IgD-negative memory B cell (primary cell): ENCODE measurements around the gene OTUD4. TPM values are rescaled to one million over a fixed set of nuclear protein-coding genes. Genes with fewer than 3 reads are reported as not detected.
"Not testable (repeated sequence)": the region's sequence is repeated elsewhere in the genome, so short reads cannot be mapped to it uniquely, and the experiment has no call there.

Source experiments
- H3K27ac Mint-ChIP-seq, 3 donors: one replicate each; pipeline ENCODE4 v1.8.0; 2020 to 2022; ENCODE audit warnings: mild to moderate bottlenecking in 3 of 3, mixed read lengths in 3 of 3, moderate library complexity in 1 of 3
- H3K27me3 Mint-ChIP-seq: one replicate; pipeline ENCODE4 v1.8.0; 2021; ENCODE audit warnings: mixed read lengths
- H3K36me3 Mint-ChIP-seq: one replicate; pipeline ENCODE4 v1.8.0; 2020; ENCODE audit warnings: mild to moderate bottlenecking, mixed read lengths
- H3K4me1 Mint-ChIP-seq, 3 donors: one replicate each; pipeline ENCODE4 v1.8.0; 2020 to 2022; ENCODE audit warnings: mixed read lengths in 3 of 3, mild to moderate bottlenecking in 1 of 3
- H3K4me3 Mint-ChIP-seq, 4 donors: one replicate each; pipeline ENCODE4 v1.8.0; 2020 to 2022; ENCODE audit warnings: mild to moderate bottlenecking in 4 of 4, mixed read lengths in 4 of 4, moderate library complexity in 3 of 4
- H3K9me3 Mint-ChIP-seq, 3 donors: one replicate each; pipeline ENCODE4 v1.8.0; 2020 to 2021; ENCODE audit warnings: mixed read lengths in 3 of 3, mild to moderate bottlenecking in 1 of 3
- polyA plus RNA-seq: library from polyadenylated mRNA; unstranded; fragments of 300-500 nt; fragmentation: Illumina TruSeq; gene quantifications from one replicate; pipeline ENCODE4 v1.2.3, GENCODE V29; 2021

The OTUD4 gene
- polyA plus RNA-seq, 1 donor from 2014 or later: 9.0 TPM

DNA sequence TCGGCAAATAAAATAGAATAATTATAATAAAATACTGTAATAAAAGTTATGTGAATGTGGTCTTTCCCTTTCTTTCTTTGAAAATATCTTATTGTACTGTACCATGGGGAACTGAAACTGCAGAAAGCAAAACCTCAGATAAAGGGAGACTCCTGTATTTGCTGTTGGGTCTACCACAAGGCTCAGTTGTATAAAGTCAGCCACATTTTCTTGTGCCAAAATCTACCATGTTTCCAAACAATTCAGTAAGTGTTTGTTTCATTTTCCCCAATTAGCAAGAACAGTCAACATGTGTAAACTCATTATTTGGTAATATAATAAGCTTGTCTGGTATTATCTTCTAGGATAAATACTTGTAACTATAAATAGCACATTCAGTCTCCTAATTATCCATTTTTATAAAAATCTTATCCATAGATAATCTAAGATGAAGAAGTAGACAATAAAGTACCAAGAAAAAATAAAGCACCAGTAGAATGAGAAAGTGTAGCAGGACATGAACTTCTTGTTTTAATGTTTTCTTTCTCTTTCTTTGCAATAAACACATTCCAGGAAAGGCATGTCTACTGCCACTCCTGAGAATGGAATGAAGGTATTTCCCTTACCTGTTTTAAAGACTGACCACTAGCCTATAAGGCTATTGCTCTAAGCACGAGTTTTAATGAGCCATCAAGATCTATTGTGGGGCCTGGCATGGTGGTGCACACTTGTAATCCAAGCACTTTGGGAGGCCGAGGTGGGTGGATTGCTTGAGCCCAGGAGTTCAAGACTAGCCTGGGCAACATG, 15.0 kb upstream of the OTUD4 start:
- Mint-ChIP-seq H3K4me3 (peak overlapping the region in 1 of 4 donors; percentile 12), H3K36me3 (peaks cover 2% of the 10 kb centered on the region), H3K9me3 (no peaks in the 10 kb centered on the region), H3K27me3 (peaks cover 4% of the 10 kb centered on the region), H3K27ac (no peak overlapping the region), H3K4me1 (peaks cover 13 to 18% (median 15%) of the 10 kb centered on the region in 3 donors)

DNA sequence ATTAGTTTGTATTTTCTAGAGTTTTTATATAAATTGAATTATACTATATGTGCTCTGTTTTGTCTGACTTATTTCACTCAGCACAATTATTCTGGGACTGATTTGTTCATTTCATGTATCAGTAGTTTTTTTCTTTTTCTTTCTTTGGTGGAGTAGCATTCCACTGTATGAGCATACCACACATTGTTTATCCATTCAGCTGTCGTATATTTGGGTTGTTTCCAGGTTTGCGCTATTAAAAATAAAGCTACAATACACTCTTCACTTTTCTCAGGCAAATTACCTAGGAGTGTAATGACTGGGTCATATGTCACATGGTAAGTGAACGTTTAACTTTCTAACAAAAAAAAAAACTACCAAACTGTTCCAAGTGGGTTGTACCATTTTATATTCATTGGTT, 9.6 kb upstream of the OTUD4 start:
- peaks cover 6 to 13% (median 10%) of the 10 kb centered on the region in 3 donors for H3K4me1 Mint-ChIP-seq
- no peak overlapping the region for H3K4me3 Mint-ChIP-seq
- H3K27ac Mint-ChIP-seq: no peak overlapping the region
- no peaks in the 10 kb centered on the region for H3K9me3 Mint-ChIP-seq
- no peaks in the 10 kb centered on the region for H3K27me3 Mint-ChIP-seq
- peaks cover 2% of the 10 kb centered on the region for H3K36me3 Mint-ChIP-seq

DNA sequence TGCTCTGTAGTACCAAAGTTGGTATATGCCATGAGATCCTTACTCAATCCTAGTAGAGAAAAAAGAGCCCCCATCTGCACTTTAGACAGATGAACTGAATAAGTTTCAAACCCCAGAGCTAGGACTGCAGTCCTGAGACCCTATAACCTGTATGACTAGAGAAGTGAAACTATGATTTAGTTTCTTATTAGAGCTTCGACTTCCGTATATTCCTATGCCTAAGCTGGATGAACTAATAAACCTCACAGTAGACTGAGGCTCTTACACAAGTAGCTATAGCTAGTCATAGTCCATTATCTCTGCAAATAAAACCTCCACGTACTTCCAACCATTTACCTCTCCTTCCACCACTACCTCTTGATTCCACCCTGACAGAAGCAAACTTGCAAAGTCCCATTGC, 6.3 kb upstream of the OTUD4 start:
- H3K36me3 Mint-ChIP-seq: peaks cover 1% of the 10 kb centered on the region
- no peaks in the 10 kb centered on the region for H3K27me3 Mint-ChIP-seq
- peaks cover 8 to 12% (median 9%) of the 10 kb centered on the region in 3 donors for H3K4me1 Mint-ChIP-seq
- H3K4me3 Mint-ChIP-seq: peak overlapping the region in 1 of 4 donors; percentile 10
- no peak overlapping the region for H3K27ac Mint-ChIP-seq
- H3K9me3 Mint-ChIP-seq: no peaks in the 10 kb centered on the region

DNA sequence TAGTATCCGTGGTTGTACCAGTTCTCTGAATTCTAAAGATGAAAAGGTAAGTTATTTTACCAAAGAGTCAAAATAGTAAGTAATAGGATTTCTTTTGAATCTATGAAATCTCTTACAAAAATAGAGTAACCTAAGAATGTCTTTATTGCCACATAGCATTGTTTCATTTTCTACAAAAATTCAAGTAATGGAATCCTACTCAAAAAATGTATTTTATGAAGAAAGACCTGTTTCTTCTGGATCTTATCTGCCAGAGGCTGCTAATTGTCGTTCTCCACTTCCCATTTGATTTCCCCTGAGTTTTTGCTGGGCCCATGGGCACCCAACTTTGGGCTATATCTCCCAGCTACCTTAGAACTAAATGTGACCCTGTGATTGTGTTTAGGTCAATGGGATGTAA, 3.2 kb upstream of the OTUD4 start:
- peaks cover 4% of the 10 kb centered on the region for H3K36me3 Mint-ChIP-seq
- H3K9me3 Mint-ChIP-seq: no peaks in the 10 kb centered on the region
- H3K27ac Mint-ChIP-seq: peak overlapping the region in 1 of 3 donors; percentile 40
- no peak overlapping the region for H3K4me3 Mint-ChIP-seq
- peaks cover 15 to 23% (median 21%) of the 10 kb centered on the region in 3 donors for H3K4me1 Mint-ChIP-seq
- H3K27me3 Mint-ChIP-seq: no peaks in the 10 kb centered on the region

DNA sequence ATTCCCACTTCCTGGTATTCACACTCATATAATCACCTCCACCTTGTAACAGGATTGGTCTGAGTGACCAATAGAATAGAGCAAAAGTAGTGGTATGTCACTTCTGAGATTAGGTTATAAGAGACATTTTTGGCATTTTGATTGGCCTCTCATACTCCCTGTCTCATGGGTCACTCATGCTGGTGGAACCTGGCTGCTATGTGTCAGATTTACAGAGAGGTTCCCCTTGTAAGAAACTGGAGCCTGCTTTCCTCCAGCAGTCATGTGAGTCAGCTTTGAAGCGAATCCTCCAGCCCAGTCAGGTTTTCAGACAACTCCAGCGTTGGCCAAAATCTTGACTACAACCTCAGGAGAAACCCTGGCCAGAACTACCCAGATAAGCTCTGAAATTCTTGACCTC, 2.6 kb upstream of the OTUD4 start:
- peaks cover 20 to 28% (median 25%) of the 10 kb centered on the region in 3 donors for H3K4me1 Mint-ChIP-seq
- H3K27me3 Mint-ChIP-seq: no peaks in the 10 kb centered on the region
- peaks cover 4% of the 10 kb centered on the region for H3K36me3 Mint-ChIP-seq
- no peak overlapping the region for H3K4me3 Mint-ChIP-seq
- H3K9me3 Mint-ChIP-seq: no peaks in the 10 kb centered on the region
- H3K27ac Mint-ChIP-seq: no peak overlapping the region

DNA sequence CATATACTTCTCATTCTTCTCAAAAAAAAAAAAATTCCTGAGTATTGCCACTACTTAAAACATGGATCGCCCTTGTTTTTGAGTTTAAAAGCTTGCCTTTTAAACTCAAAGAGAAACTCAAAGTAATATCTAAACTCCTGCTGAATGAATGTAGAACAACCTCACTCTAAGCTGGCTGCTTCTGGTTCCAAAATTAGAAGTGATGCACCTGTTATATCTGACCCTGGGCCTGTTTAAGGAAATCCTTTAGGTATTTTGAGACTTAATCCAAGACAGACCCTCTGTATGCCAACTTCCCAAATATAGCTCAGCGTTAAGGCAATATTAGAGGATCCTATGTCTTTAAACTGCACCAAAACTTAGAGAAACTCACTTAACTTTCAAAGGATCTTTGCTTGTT, 1.8 kb upstream of the OTUD4 start:
- H3K4me3 Mint-ChIP-seq: peak overlapping the region in 2 of 4 donors; percentile 22 to 72
- no peaks in the 10 kb centered on the region for H3K9me3 Mint-ChIP-seq
- H3K27ac Mint-ChIP-seq: peak overlapping the region; percentile 19 to 55 (median 53)
- no peaks in the 10 kb centered on the region for H3K27me3 Mint-ChIP-seq
- H3K4me1 Mint-ChIP-seq: peaks cover 23 to 35% (median 33%) of the 10 kb centered on the region in 3 donors
- H3K36me3 Mint-ChIP-seq: peaks cover 4% of the 10 kb centered on the region

DNA sequence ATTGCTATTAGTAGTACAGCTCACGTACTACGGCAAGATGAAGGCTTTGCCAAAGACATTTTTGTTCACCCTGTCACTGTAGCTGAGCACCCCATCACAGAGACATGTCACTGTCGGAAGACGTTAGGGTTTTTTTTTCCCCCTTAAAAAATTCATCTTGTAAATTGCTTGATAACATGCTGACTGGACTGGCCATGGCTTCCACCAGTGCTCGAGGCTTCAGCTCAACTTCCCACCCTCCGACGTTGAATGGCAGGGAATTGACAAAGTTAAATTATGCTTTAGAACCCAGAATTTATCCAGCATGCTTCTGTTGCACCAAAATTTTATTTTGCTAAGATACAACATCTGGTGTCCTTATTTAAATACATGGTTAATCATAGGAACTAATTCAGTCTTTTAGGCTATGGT, 707 bp upstream of the OTUD4 start:
- H3K4me1 Mint-ChIP-seq: peaks cover 18 to 32% (median 31%) of the 10 kb centered on the region in 3 donors
- peak overlapping the region; percentile 87 to 90 (median 90) for H3K27ac Mint-ChIP-seq
- H3K27me3 Mint-ChIP-seq: no peaks in the 10 kb centered on the region
- H3K9me3 Mint-ChIP-seq: no peaks in the 10 kb centered on the region
- peaks cover 4% of the 10 kb centered on the region for H3K36me3 Mint-ChIP-seq
- H3K4me3 Mint-ChIP-seq: peak overlapping the region; percentile 85 to 96 (median 94)

DNA sequence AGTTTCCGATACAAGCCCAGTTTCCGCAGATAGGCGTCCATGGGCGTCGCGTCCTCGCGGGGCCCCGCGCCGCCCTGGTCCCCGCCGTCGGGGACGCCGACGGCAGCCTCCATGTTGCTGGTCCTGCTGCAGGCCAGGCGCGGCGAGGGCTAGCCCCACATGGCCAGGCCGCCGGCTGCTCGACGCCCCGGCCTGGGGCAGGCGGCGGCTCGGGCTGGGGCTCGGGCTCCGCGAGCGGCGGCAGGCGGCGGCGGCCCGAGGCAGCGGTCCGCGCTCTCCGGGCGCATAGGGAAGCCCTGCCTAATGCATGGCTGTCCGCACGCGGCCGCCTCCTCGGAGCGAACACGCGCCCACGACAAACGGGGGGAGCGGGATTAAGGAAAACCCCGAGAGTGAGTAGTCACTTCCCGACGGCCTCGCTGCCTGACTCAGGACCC, 510 bp downstream of the OTUD4 start:
- Mint-ChIP-seq H3K4me3 (peak overlapping the region; percentile 94 to 97 (median 96)), H3K4me1 (peaks cover 18 to 35% (median 32%) of the 10 kb centered on the region in 3 donors), H3K27ac (peak overlapping the region; percentile 86 to 90 (median 90))
- H3K36me3 Mint-ChIP-seq, H3K27me3 Mint-ChIP-seq, H3K9me3 Mint-ChIP-seq: not testable (repeated sequence)

DNA sequence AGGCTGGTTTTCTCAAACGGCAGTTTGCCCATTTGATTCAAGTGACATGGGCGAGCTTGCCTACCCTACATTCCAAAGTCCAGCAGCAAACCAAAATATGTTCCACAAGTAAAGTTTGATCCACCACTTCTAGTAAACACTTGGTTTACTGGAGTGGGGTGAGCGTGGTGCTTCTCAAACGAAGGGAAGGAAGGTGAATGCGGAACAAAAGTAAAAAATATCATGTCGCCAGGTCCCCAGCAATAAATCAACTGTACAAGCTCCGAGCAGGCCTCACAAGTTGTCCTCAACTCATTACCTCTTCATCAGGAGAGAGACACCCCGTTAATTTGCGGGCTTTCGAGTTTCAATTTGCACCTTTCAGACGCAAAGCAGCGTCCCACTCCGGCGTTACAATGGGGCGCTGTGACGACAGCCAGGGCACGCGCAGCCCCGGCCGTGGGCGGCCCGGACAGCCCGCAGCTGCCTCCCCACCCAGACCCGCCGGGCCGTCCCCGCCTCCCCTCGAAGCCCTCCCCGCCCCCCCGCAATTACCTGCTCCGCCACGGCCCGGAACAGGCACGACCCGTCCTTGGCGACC, 1.0 kb downstream of the OTUD4 start:
- Mint-ChIP-seq H3K4me1 (peaks cover 22 to 39% (median 37%) of the 10 kb centered on the region in 3 donors), H3K27me3 (no peaks in the 10 kb centered on the region)

DNA sequence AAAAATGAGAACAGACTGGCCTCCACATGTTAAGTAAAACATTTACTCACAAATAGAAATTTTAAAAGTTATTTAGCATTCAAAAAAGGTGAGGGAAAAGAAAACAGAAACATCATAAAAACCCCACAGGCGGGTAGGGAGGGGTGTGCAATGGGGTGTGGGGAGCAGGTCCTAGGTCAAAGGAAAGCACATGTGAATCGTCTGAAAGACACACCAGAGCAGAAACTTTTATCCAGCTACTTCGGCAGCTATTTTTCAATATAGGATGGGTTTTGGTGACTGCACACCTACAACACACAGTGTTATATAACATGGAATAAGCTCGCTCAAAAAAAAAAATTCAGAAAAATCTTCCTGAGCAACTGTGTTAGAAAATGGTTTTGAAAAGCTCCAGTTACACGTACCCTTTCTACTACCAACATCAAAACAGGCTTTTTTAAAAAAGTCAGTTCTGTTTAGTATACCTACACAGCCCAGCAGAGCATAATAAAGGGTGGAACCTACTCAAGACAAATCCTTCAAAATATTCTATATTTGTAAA, 1.6 kb downstream of the OTUD4 start:
- Mint-ChIP-seq H3K4me3 (peak overlapping the region; percentile 94 to 97 (median 96)), H3K9me3 (no peaks in the 10 kb centered on the region), H3K27me3 (no peaks in the 10 kb centered on the region), H3K4me1 (peaks cover 24 to 40% (median 39%) of the 10 kb centered on the region in 3 donors), H3K36me3 (peaks cover 11% of the 10 kb centered on the region), H3K27ac (peak overlapping the region; percentile 90 to 98 (median 98))

More for the DNA sequence above, 1.0 kb downstream of the OTUD4 start:
- peak overlapping the region; percentile 90 to 98 (median 98) for H3K27ac Mint-ChIP-seq
- peak overlapping the region; percentile 94 to 97 (median 96) for H3K4me3 Mint-ChIP-seq
- no peaks in the 10 kb centered on the region for H3K9me3 Mint-ChIP-seq
- peaks cover 8% of the 10 kb centered on the region for H3K36me3 Mint-ChIP-seq

DNA sequence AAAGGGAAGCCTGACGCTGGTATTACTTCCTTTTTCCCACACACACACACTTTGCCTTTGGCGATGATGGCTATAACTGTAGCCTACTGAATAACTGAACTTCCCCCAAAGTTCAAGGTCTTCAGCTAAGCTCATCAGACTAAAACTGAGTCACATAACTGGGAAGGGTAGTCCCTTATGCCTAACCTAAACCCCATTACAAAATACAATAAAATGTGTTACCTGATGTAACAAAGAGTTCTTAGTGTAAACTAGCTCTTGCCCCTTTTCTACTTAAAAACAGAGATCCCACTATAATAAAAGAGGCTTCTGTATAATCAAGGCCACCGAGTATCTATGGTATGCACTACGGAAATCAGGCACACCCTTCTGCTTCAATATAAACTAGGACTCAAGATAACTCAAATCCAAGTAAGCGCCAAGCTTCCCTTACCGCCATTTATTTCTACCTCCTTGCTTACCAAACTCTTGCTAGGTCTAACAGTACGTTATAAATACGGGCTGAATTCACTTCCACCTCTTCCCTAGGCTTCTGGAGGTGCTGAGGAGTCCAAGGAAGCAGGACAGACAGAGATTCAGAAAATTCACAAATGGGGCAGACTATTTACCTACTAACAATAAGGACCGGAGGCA, 2.4 kb downstream of the OTUD4 start:
- no peaks in the 10 kb centered on the region for H3K9me3 Mint-ChIP-seq
- H3K27me3 Mint-ChIP-seq: no peaks in the 10 kb centered on the region
- peaks cover 25 to 42% (median 39%) of the 10 kb centered on the region in 3 donors for H3K4me1 Mint-ChIP-seq
- H3K4me3 Mint-ChIP-seq: peak overlapping the region; percentile 94 to 97 (median 96)
- peaks cover 13% of the 10 kb centered on the region for H3K36me3 Mint-ChIP-seq
- H3K27ac Mint-ChIP-seq: peak overlapping the region; percentile 90 to 98 (median 98)

DNA sequence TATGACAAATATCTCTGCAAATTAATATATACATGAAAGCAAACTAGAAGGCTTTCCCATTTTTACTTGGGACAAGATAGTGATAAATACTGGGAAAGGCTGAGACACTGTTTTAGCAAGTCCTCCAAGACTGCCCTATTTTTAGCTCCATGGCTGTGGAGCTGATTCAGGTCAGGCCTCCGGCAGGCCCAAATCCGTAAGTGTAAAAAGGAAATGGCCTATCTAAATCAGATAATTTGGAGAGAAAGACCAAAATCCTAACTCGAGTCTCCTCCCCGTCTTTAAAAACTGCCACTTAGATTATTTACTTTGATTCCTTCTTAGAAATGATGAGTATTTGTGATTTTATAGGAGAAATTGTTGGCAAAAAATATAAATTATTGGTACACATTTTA, 2.9 kb downstream of the OTUD4 start:
- Mint-ChIP-seq H3K27ac (peak overlapping the region; percentile 90 to 98 (median 98)), H3K9me3 (no peaks in the 10 kb centered on the region), H3K4me3 (peak overlapping the region; percentile 94 to 97 (median 96)), H3K4me1 (peaks cover 25 to 44% (median 43%) of the 10 kb centered on the region in 3 donors), H3K36me3 (peaks cover 13% of the 10 kb centered on the region), H3K27me3 (no peaks in the 10 kb centered on the region)

DNA sequence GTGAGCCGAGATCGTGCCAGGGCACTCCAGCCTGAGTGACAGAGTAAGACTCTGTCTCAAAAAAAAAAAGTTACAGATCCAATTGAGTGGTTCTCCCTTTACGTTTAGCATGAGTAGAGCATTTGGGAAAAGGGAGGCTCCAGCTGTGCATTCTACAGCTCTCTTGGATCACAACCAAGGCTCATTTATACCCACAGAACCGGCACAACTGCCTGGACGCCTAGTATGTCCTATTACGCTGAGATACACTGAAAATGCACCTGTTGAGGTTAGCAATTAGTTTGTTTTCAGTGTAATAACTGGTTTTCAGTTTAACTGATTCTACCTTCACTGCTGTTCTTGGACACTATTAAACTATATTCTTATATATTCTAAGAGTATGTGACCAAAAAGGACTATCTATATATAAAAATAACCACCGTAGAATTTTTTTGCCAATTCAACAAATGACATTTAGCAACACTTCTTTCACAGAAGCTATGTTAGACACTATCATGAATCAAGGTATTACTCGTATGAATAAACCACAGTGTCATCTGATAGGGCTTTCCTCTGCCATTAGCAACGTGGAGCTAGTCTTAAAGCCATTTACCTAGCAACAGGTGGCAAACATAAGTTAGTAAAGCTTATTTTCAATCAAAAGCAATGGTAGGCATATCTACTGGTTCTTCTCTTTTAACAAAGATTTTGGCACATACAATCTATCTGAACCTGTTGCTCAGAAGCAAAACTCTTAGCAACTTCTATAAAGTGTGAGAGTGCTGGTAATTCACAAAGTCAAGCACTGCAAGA, 3.6 kb downstream of the OTUD4 start:
- H3K27ac Mint-ChIP-seq: peak overlapping the region in 2 of 3 donors; percentile 90 to 98
- no peaks in the 10 kb centered on the region for H3K9me3 Mint-ChIP-seq
- H3K4me3 Mint-ChIP-seq: peak overlapping the region; percentile 94 to 97 (median 96)
- peaks cover 11% of the 10 kb centered on the region for H3K36me3 Mint-ChIP-seq
- peaks cover 25 to 44% (median 41%) of the 10 kb centered on the region in 3 donors for H3K4me1 Mint-ChIP-seq
- H3K27me3 Mint-ChIP-seq: no peaks in the 10 kb centered on the region

DNA sequence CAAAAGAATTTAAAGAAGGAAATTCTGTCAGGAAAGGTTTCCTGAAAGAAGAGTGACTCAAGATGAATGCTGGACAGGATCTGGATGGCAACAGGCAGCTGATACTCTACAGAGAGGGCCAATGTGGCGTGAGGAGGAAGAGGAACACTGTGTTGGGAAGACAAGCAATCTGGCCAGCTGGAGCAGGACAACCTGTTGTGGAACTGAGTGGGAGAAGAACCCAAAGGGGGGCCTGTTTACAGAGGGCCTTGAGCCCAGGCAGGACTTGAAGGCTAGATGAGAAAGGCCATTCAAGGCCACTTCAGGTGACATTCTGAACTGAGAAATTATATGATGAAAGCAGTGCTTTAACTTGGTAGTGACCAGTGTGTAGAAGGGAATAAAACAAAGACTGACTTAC, 8.5 kb downstream of the OTUD4 start:
- Mint-ChIP-seq H3K4me3 (no peak overlapping the region), H3K4me1 (peaks cover 16 to 23% (median 19%) of the 10 kb centered on the region in 3 donors)

More for the DNA sequence above, 8.5 kb downstream of the OTUD4 start:
- Mint-ChIP-seq H3K27me3 (no peaks in the 10 kb centered on the region), H3K27ac (peak overlapping the region in 1 of 3 donors; percentile 84), H3K36me3 (peaks cover 14% of the 10 kb centered on the region), H3K9me3 (no peaks in the 10 kb centered on the region)
